ENCODE results near the gene CLDN12.
A peak's percentile ranks its signal among the peaks of the same experiment; 100 is the strongest.

Gene CLDN12

DNA sequence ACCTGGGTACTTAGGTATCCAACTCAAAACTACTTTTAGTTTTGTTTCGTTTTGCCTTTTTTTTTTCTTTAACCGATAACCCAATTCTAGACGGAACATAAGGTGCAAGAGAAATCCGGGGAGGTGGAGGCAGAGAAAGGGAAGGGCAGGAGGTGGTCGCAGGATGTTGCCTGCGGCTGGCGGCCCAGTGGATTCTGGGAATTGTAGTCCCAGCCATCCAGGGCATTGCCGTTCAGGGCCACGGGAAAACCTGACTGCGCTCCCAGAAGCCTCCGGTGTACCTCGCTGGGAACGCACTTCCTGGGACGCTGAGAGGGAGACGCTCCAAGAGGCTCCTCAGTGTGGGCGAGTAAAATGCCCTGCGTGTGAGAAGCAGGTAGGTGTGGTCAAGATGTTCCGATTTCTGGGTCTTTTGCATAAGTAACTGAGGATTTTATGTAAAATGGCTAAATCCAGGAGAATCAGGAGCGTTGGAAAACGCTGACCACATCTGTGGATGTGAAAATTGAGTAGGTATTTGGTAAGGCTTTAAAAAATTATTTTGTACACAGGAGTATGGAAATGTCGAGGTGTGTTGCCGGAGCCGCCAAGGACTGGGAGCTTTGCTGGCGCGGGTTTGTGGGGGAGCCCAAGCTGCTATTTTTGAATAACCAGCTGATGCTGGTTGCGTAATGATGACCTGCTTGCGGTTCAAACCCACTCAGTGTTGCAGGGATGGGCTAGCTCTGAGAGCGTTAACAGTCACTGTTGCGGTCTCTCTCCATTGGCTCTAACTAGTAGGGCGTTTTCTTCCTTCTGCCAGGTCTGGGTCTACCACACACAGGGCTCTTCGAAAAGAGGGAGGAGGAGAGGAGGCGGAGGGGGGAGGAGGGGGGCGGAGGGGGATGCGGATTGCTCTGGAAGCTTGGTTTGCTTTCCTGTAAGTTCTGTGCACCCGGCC lies at the start of gene CLDN12:
TSS of gene CLDN12 (plus strand) at position 288 of the 940 bp plus-strand sequence. CDS start 9,216 bp downstream, outside the sequence.
- peak; percentile 40 for DNase-seq

DNA sequence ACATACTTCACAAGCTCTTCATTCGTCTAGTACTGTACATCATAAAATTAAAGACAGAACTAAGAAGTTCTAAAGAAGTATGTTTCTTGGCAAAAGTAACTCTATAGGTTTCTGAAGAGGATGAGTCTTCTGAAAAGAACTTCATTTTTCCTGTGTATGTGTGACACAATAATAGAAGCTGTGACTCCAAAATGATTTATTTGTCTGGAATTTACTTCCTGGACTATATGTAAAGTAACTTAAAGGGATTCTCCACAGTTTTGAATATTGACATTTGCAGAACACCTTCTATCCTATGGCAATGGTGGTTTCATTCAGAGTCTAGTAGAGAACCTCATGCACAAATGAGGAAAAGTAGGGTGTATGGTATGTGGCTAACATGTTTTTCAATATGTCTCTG lies 19.8 kb upstream of the CLDN12 start:
- DNase-seq: no peak

DNA sequence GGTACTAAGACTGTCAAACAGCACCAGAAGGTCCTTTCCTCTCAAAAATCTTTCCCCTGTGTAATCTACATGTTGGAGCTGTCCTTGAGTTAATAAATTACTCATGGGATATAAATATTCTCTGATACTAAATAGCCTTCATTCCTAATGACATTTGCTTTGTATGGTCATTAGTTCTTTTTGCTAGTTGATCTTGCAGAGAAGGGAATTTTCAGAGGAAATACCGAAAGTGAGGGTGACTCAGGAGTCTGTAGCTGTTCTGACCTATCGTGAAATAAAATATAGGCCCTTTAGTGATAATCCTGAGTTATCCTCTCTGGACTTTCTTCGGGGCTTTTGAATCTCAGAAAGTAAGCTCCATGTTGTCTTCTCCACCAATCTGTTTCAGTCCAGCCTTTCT lies 19.4 kb upstream of the CLDN12 start:
- no peak for DNase-seq

DNA sequence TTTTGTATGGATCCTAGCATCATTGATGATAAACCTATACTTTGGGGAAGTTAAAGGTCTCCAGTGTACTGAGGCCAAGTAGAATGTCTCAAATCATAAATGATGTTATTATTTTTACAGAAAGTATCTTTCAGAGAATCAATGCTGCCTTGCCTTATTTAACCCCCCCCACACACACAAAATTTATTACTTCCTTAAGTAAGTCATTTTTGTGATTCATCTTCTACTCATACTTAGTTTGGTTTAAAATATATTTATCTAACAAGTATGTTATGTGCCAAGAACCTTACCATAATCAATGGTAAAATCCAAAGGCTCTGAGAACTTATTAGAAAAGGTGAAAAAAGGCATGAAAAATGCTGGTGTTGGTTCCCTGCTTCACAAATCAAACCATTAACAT lies 18.8 kb upstream of the CLDN12 start:
- no peak for DNase-seq

DNA sequence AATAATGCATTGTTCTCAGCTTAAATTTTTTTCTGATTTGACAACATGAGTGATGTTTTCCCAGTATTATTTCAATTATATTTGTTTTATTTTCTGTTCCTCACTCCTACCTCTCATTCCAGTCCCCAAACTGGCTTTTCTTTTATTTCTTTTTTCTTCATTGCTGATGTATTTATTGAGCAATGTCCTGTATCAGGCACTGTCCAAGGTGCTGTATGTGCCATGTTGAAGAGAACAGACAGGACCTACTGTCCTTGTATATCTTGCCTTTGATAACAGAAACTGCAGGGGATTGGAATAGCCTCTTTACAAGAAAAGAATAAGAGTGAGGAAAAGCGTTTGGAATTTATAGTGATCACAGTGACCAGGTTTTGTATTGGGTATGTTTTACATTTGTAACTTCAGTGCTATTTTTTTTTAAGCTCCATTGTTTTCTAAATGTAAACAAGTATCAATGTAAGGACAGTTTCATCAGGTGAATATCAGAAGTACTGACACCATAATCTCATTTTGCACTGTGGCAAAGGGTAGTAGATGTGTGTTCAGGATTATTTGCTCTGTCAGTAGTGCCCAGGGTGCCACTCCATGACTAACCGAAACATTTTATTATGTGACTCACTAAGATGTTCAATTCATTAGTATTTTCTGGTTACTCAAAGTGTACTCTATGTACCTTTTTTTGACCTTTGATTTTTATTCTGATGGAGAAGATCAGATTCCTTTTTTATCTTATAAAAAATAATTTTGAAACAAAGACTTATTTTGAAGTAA lies 15.6 kb upstream of the CLDN12 start:
- DNase-seq: no peak

DNA sequence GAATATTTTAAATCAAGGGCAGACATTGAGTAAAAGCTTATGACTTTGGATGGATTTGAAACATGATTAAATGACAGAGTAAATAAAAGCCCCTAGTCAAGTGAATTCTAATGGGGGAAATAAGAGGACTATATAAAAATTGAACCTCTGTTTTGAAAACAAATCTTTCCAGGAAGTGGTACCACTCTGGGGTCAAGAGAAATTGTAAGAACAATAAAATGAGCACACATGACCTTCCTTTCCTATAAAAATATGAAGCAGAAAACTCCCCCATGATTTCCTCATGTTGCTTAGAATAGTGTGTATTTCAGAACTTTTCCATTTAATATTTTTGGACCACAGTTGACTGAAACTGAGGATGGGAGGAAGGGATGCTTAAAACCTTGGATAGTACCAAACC lies 12.3 kb upstream of the CLDN12 start:
- no peak for DNase-seq

DNA sequence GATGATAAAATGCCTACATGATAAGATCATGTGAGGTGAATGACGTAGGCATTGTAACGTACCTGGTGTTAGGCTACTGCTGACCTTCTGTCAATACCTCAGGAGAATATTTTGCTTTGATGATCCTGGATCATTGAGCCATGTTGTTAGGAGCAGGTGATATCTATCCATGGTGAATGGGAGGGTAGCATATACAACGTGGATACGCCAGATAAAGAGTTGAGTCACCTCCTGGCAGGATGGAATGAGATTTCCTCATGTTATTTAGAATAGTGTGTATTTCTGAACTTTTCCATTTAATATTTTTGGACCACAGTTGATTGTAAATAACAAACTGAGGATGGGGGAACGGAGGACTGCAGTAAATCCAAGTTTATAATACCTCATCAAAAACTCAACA lies 11.8 kb upstream of the CLDN12 start:
- no peak for DNase-seq

DNA sequence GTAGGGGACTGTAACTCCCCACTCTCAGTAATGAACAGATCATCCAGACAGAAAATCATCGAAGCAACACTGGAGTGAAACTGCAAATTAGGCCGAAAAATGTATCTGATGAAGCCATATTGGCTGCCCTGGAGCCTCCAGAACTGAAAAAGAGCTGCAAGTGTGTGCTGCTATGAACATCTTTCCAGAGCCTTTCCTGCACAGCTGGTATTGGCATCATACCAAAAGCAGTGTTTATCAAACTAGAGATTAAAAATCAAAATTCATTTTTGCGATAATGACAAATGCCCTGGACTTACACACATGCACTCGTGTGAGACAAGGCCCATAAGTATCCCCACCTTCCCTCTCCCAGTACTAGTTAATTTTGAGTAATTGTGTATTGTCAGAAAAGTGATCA lies 6.8 kb upstream of the CLDN12 start:
- no peak for DNase-seq

DNA sequence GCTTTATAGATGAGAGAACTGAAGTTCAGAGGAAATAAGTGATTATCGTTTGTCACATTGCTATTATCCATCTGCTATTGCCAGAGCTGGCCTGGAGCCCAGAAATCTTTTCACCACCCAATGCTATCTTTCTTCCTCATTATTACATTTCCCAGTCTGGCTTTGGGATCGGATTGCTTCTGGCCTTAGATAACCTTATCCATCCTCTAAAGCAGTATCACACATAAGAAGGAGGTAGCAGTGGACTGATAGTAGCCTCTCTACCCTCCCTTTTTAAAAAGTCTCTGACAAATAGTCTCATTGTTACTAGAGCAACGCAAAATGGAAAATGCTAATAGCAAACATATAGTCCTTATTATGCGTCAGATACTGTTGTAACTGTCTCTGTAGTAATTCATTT lies 1.3 kb upstream of the CLDN12 start:
- DNase-seq: no peak

DNA sequence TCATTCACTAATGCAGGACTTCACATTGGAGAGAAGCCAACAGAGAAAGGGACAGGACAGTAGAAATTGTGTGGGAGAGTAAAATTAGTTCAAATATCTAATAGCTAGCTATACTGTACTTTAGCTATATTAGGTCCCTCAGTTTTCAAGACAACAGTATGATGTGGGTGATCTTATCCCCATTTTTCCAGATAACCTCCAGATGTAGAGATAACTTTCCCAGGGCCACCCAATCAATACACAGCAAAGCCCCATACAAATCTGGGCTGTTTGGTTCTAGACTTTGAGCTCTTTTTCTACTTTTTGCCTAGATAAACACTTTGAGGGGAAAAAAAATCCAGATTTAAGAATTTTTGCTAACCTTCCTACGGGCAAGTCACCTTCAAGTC lies 482 bp upstream of the CLDN12 start:
- no peak for DNase-seq

DNA sequence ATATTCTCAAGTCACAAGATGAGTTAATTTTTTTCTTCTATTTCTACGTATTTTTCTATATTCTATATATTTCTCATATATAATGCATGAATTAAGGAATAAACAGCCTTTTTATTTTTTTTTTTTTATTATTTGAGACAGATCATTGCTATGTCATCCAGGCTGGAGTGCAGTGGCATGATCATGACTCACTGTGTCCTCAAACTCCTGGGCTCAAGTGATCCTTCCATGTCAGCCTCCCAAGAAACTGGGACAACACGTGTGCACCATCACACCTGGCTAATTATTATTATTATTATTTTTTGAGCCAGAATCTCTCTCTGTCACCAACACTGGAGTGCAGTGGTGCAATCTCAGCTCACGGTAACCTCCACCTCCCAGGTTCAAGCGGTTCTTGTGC lies 1.5 kb downstream of the CLDN12 start:
- DNase-seq: no peak

DNA sequence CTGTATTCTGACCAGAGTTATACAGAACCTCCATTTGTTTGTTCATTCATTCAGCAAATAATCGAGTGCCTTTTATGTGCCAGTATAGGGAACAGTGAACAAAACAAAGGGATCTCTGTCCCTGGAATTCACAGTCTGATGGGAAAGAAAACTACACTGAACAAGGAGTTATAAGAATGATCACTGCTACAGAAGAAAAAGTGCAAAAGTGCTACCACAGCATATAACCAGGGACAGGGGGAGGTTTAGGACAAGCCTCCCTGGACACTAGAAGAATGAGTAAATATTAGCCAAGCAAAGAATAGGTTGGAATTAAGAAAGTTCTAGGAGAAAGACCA lies 4.2 kb downstream of the CLDN12 start:
- no peak for DNase-seq

DNA sequence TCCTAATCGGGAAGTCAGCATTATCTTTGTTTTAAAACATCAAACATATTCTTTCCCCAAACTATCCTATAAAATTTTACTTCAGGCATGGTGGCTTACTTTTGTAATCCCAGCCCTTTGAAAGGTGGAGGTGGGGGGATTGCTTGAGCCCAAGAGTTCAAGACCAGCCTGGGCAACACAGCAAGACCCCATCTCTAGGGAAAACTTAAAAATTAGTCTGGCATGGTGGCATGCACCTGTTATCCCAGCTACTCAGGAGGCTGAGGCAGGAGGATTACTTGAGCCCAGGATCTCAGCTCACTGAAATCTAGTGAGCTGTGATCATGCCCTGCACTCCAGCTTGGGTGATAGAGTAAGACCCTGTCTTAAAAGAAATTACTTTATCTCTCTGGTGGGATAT lies 4.9 kb downstream of the CLDN12 start:
- no peak for DNase-seq

DNA sequence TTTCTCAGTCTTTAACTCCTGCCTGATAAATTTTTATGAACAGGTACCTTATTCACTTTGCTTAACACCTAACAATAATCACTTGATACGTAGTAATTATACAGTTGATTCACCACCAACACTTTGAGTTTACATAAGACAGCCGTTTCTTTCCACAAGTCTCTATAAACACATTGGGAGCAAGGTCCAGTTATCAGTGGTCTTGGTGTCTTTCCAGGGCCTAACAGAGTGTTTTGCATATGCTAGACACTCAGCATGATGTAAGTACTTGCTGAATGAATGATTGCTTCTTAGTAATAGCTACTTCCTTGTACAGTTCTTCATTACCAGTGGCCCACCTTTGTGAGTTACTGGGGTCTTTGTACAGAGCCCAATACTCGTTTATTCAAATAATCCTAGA lies 6.4 kb downstream of the CLDN12 start:
- no peak for DNase-seq

DNA sequence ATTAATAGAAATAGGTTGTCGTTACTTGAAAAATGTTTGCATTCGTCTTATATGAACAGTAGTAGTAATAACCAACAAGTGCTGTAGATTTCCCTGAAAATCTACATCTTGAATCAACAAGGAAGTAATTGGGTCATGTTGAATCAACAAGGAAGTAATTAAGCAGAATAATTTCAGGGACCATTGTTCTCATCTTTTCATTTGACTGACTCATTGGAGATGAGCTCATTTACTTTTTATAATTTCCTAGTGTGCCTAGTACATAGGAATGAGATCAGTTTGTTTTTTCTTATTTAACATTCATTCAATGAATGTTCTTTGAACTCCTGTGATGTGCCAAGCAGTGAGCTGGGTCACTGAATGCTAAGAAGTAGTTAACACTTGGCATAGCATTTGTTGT lies 8.2 kb downstream of the CLDN12 start:
- DNase-seq: no peak

DNA sequence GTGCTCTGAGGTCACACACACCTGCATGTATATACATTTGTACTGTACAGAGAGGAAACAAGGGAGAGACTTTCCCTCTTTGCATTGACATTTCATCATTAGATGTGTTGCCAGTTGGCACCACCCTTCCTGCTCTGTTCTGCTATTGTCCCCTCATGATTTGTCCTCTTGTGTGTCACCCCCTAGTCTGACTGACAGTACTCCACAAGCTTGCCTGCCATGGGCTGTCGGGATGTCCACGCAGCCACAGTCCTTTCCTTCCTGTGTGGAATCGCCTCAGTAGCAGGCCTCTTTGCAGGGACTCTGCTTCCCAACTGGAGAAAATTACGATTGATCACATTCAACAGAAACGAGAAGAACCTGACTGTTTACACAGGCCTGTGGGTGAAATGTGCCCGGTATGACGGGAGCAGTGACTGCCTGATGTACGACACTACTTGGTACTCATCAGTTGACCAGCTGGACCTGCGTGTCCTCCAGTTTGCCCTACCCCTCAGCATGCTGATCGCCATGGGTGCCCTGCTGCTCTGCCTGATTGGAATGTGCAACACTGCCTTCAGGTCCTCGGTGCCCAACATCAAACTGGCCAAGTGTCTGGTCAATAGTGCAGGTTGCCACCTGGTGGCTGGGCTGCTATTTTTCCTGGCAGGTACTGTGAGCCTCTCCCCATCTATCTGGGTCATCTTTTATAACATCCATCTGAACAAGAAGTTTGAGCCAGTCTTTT lies 9.4 kb downstream of the CLDN12 start:
- DNase-seq: no peak

DNA sequence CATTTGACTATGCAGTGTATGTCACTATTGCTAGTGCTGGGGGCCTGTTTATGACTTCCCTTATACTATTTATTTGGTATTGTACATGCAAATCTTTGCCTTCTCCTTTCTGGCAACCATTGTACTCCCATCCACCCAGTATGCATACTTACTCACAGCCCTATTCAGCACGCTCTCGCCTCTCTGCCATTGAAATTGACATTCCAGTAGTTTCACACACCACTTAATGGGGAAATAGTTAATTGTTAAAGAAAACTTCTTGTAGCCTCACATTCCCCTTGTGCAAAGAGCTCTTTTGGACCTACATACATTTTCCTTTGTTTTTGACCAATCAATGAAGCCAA lies 9.9 kb downstream of the CLDN12 start:
- no peak for DNase-seq

DNA sequence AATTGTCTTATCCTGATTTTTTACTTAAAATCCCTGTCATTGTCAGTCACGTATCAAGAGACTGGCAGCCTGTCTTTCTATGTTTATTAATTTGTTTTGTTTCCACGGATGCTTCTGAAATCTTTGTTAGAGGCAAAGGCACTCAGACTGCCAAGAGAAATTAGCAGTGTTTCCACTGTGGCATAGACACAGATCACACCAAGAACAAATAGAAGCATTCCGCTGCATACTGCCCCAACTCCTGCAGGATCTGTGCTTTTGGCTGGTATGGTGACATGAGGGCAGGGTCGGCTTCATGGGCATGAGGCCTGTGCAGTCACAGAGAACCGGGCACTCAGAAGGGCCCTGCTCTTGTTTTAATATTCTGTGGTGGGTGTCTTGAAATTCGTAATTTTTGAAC lies 18.4 kb downstream of the CLDN12 start:
- no peak for DNase-seq

DNA sequence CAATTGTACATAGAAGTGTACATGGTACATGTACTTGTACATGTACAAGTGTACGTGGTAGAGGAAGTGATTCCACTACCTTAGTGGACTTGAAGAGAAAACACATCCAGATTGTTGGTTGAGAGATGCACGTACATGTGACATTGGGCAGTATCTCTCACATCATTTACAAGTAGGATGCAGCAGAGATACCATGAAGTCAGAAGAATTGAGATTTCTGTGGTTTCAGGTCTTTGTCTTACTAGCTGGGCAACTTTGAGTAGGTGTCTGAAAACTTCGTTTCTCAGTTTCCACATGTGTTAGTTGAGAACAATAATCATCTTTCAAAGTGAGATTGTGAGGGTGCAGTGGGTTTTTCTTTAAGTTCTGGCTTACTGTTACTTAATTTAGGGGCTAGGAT lies 21.5 kb downstream of the CLDN12 start:
- DNase-seq: no peak

DNA sequence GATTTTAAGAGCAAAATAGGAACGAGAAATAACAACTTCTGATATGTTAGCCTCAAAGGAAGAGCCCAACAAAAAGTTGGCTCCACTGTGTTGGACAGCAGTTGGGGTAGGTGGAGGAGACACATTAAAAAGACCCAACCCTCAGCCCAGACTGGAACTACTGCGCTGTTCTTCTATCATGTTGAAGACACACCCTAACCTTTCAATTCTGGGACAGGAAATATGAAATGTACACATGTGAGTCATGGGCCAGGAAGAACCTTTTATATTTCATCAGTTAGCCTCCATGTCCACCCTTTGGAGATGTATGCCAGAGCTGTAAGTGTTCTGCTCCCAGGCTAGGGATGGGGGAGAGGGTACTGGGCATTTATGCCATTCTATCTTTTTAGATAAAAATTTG lies 22.1 kb downstream of the CLDN12 start:
- DNase-seq: no peak

DNA sequence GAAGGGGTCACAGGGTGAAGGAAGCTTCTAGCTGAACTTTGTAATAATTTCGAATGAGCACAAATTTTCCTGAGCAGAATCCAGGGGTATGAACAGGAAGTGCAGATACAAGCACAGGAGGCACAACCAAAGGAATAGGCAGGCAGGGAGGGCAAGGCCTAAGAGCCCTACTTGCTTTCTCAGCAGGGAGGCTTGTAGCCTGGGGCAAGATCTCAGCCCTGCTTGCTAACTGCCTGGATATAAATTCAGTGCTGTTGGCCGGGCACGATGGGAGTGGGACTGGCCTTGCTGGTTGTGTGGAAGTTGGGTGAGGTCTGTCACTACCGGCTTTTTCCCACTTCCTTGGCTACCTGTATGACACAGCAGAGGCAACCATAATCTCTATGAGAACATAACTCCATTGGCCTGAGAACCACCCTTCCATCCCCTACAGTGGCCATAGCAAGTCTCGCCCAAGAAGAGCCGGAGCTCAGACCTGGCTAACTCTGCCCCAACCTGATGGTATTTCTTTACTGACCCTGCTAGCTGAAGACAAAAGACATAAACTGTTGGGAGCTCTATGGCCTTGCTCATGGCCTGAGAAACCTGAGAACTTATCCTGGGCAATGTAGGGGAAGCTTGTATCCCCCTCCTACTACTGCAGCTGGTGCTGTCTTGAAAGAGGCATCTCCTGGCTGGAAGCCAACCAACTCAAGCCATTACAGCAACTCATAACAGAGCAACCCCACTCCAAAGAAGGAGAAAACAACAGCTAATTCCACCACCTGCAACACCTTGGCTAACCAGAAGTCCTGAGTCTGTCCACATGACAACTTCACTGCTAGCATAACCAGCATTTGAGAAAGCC lies 27.6 kb downstream of the CLDN12 start:
- no peak for DNase-seq

DNA sequence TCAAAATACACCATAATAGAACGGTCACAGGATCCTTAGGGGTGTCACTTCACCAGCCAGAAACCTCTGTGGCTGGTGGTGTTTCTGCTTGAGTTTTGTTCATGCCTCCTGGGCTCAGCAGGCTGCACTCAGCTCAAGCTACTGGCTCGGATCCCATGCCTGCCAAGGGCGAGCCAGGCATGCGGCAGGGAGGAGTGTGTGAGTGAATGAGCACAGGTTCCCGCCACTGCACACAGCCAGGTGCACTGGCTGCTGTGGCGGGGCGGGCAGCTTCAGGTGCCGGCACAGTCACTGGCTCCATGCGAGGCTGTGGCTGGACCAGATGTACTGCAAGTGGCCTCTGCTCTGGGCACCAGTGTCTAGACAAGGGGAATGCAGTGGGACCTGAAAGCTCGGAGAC lies 29.5 kb downstream of the CLDN12 start:
- no peak for DNase-seq

DNA sequence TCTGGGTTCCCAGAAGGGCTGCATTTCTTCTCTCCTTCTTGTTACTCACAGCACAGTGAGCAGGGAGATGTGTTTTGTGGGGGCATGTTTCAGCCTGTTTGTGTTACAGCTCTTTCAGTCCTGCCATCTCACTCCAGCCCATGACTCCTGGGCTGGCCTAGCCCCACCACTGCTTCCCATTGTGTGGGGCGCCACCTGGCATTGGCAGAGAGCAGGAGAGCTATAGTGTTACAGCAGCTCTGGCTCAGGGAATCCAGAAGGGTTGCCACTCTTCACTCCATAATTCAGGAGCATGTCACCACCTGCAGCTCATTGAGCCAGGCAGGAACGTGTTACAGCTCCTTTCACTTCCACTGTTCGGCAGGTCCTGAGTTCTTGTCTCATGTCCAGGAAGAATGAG lies 30.0 kb downstream of the CLDN12 start:
- DNase-seq: no peak
